Parathyroid adenoma (tissue), 2 donors: ENCODE data around the gene EYA2.

Source experiments
- H2AFZ ChIP-seq: fragments of 300-600 bp; sonication (generic); one replicate; pipeline ENCODE4 v1.7.0; 2017; ENCODE audit warnings: antibody characterized with exemption, mild to moderate bottlenecking
- H3K27ac ChIP-seq: fragments of 300-600 bp; sonication (generic); one replicate; pipeline ENCODE4 v1.7.0; 2017
- H3K27me3 ChIP-seq: fragments of 300-600 bp; sonication (generic); one replicate; pipeline ENCODE4 v1.7.0; 2017; ENCODE audit warnings: low read length; ENCODE audit not compliant: control insufficient read depth, insufficient read depth
- H3K36me3 ChIP-seq: fragments of 300-600 bp; sonication (generic); one replicate; pipeline ENCODE4 v1.7.0; 2017; ENCODE audit warnings: low read length; ENCODE audit not compliant: control insufficient read depth, insufficient read depth
- H3K4me1 ChIP-seq: fragments of 300-600 bp; sonication (generic); one replicate; pipeline ENCODE4 v1.7.0; 2017; ENCODE audit warnings: control low read depth
- H3K4me2 ChIP-seq: fragments of 300-600 bp; sonication (generic); one replicate; pipeline ENCODE4 v1.7.0; 2017; ENCODE audit warnings: low read length
- H3K4me3 ChIP-seq: fragments of 300-600 bp; sonication (generic); one replicate; pipeline ENCODE4 v1.7.0; 2017; ENCODE audit warnings: low read depth, low read length
- H3K79me2 ChIP-seq: fragments of 300-600 bp; sonication (generic); one replicate; pipeline ENCODE4 v1.7.0; 2017; ENCODE audit warnings: control low read depth
- H3K9ac ChIP-seq: fragments of 300-600 bp; sonication (generic); one replicate; pipeline ENCODE4 v1.7.0; 2017; ENCODE audit warnings: mild to moderate bottlenecking
- H3K9me3 ChIP-seq: fragments of 300-600 bp; sonication (generic); one replicate; pipeline ENCODE4 v1.7.0; 2017; ENCODE audit warnings: low read length; ENCODE audit not compliant: control insufficient read depth
- TF ChIP-seq, protein P1 (sequence below): fragments of 300-600 bp; sonication (generic); IDR thresholded peaks from one replicate; pipeline ENCODE4 v1.7.0; 2017; ENCODE audit warnings: antibody characterized with exemption, mild to moderate bottlenecking
- donor health status: primary hyperparathyroidism.

Gene EYA2

DNA sequence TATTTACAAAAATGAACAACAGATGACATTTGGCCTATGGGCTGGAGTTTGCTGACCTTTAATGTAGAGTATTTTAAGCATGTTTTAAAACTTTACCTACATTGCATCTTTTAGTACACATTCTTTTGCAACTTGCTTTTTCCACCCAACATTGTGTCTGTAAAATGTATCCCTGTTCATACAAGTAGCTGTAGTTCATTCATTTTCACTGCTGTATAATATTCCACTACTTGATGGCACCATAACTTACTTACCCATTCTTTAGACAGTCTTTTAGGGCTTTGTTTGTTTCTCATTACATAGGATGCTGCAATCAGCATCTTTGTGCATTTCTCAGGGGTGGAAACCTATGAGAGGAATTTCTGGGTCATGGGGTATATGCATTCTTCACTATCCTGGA lies 115.1 kb downstream of the EYA2 start:
- TF ChIP-seq, protein P1, sequence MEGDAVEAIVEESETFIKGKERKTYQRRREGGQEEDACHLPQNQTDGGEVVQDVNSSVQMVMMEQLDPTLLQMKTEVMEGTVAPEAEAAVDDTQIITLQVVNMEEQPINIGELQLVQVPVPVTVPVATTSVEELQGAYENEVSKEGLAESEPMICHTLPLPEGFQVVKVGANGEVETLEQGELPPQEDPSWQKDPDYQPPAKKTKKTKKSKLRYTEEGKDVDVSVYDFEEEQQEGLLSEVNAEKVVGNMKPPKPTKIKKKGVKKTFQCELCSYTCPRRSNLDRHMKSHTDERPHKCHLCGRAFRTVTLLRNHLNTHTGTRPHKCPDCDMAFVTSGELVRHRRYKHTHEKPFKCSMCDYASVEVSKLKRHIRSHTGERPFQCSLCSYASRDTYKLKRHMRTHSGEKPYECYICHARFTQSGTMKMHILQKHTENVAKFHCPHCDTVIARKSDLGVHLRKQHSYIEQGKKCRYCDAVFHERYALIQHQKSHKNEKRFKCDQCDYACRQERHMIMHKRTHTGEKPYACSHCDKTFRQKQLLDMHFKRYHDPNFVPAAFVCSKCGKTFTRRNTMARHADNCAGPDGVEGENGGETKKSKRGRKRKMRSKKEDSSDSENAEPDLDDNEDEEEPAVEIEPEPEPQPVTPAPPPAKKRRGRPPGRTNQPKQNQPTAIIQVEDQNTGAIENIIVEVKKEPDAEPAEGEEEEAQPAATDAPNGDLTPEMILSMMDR: no peak
- peaks cover 27% of the 10 kb centered on the region for H3K4me1 ChIP-seq
- H3K79me2 ChIP-seq: no peaks in the 10 kb centered on the region
- H3K27ac ChIP-seq: no peak overlapping the region
- no peak overlapping the region for H3K4me2 ChIP-seq
- no peak overlapping the region for H3K9ac ChIP-seq
- H2AFZ ChIP-seq: no peak overlapping the region
- no peak overlapping the region for H3K4me3 ChIP-seq
- no peaks in the 10 kb centered on the region for H3K27me3 ChIP-seq
- no peaks in the 10 kb centered on the region for H3K36me3 ChIP-seq
- H3K9me3 ChIP-seq: no peaks in the 10 kb centered on the region

DNA sequence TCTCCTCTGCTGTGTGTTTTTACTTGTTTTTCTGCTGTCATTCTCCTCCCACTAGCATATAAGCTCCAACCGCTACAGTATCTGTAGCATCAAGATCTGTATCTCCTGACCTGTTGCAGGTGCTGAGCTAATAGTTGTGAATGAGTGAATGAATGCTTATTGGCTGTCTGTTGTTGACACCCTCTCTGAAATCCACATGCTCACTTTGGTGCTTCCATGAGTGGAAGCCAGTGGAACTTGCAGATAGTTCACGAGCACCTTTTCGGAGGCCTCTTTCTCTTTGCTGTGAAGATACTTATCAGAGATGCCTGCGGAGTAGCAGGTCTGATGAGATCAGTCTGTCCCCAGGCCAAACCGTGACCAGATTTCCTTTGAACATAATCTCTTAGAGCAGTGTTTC lies 117.3 kb downstream of the EYA2 start:
- TF ChIP-seq, protein P1: no peak
- no peaks in the 10 kb centered on the region for H3K27me3 ChIP-seq
- peak overlapping the region; percentile 27 for H3K27ac ChIP-seq

DNA sequence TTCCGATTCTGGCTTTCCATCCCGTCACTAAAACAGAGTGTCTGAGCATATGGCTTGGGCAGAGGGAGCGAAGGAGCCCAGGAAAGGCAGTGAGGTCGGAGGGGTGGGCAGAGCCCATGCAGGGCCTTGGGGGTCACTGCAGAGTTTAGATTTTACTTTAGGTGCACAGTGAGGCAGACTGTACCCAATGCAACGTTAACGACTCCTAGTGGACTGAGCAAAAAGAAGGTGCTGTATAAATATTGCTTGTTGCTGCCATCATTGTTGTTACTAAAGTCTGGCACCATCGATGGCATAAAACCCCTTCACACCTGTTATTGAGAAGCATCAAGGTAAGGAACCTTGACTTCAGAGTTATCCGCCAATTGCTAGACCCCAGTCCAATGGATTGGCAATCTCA lies 119.0 kb downstream of the EYA2 start:
- H3K4me1 ChIP-seq: peaks cover 27% of the 10 kb centered on the region
- H3K4me2 ChIP-seq: peak overlapping the region; percentile 43
- no peak overlapping the region for H3K4me3 ChIP-seq
- H3K79me2 ChIP-seq: no peaks in the 10 kb centered on the region
- no peaks in the 10 kb centered on the region for H3K27me3 ChIP-seq
- H3K9ac ChIP-seq: no peak overlapping the region
- H3K27ac ChIP-seq: peak overlapping the region; percentile 46
- H2AFZ ChIP-seq: no peak overlapping the region
- H3K36me3 ChIP-seq: no peaks in the 10 kb centered on the region
- TF ChIP-seq, protein P1: no peak
- H3K9me3 ChIP-seq: no peaks in the 10 kb centered on the region

More for the DNA sequence above, 117.3 kb downstream of the EYA2 start:
- H3K9ac ChIP-seq: no peak overlapping the region
- no peak overlapping the region for H2AFZ ChIP-seq
- H3K4me1 ChIP-seq: peaks cover 27% of the 10 kb centered on the region
- H3K4me2 ChIP-seq: no peak overlapping the region
- no peaks in the 10 kb centered on the region for H3K9me3 ChIP-seq
- H3K79me2 ChIP-seq: no peaks in the 10 kb centered on the region
- no peak overlapping the region for H3K4me3 ChIP-seq
- H3K36me3 ChIP-seq: no peaks in the 10 kb centered on the region

DNA sequence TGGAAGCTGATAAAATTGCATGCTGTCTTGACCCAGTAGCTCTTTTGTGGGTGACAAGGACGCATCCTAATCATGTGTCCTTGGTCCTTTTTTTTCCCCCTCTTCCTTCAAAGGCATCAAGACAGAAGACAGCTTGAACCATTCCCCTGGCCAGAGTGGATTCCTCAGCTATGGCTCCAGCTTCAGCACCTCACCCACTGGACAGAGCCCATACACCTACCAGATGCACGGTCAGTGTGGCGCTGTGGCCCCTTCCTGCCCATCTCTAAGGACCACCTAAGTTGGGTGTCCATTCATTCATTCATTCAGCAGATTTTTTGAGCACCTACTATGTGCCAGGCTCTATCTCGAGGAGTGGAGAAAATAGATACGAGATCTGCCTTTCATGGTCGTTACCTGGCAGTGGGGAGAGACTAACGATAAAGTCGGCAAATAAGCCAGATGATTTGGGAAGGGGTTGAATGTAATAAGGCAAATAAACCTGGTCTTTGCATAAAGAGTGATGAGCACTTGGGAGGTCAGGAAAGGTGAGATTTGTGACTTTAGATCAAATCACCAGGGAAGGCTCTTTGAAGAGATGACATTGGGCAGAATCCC lies 121.5 kb downstream of the EYA2 start:
- Histone ChIP-seq H2AFZ (no peak overlapping the region), H3K27me3 (no peaks in the 10 kb centered on the region), H3K27ac (no peak overlapping the region), H3K4me1 (peaks cover 27% of the 10 kb centered on the region), H3K9me3 (no peaks in the 10 kb centered on the region), H3K9ac (no peak overlapping the region), H3K4me3 (no peak overlapping the region), H3K36me3 (no peaks in the 10 kb centered on the region), H3K79me2 (no peaks in the 10 kb centered on the region), H3K4me2 (no peak overlapping the region)
- TF ChIP-seq, protein P1: no peak

DNA sequence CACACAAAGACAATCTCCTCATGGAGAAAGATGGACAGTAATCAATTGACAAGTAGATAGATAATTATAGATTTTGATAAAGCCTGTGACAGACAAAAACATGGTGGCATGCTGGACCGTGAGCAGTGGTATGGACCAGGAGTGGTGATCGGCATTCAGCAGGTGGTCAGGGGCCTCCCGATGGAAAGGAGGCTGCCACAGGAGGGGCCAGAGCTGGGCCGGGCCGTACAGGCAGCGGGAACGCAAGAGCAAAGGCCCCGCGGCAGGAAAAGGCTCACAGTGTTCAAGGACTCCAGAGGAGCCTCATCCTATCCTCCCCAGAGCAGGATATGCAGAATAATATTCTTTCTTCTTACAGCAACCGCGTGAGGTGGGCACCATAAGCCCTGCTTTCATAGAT lies 123.7 kb downstream of the EYA2 start:
- Histone ChIP-seq H3K4me2 (no peak overlapping the region), H3K9me3 (no peaks in the 10 kb centered on the region), H2AFZ (no peak overlapping the region), H3K27me3 (no peaks in the 10 kb centered on the region), H3K36me3 (no peaks in the 10 kb centered on the region), H3K4me1 (peaks cover 12% of the 10 kb centered on the region), H3K4me3 (no peak overlapping the region), H3K79me2 (peaks cover 2% of the 10 kb centered on the region), H3K9ac (no peak overlapping the region), H3K27ac (no peak overlapping the region)
- TF ChIP-seq, protein P1: no peak
